A673 (cell line): ENCODE data around the gene BNC2. TPM values are rescaled to one million over a fixed set of nuclear protein-coding genes. Genes with fewer than 3 reads are reported as not detected.

Experiments
- BruUV-seq: library from RNA; stranded (reverse); fragments of 400-500 nt; replicated peaks from 2 replicates; lab custom pipeline; 2021; lab: Mats Ljungman, UMichigan
- CTCF ChIA-PET: fragments of 300-600 bp; sonication (Branson Sonifier 250); formaldehyde crosslinking; loops from one replicate; lab custom pipeline; 2022; ENCODE audit warnings: antibody characterized with exemption; lab: Charles Lee
- POLR2A ChIA-PET: fragments of 300-600 bp; sonication (Branson Sonifier 250); formaldehyde crosslinking; loops from one replicate; lab custom pipeline; 2022; ENCODE audit warnings: antibody characterized with exemption; ENCODE audit not compliant: low non-redundant PET; lab: Charles Lee
- DNase-seq: peaks from one replicate; pipeline ENCODE4 v3.0.0-alpha.2; 2015; ENCODE audit warnings: low spot score
- H3K27ac ChIP-seq: fragments of 200-600 bp; sonication (generic); 2 replicates; pipeline ENCODE4 v1.5.1; 2016; ENCODE audit warnings: mixed run types, low read depth, mild to moderate bottlenecking, mixed read lengths, antibody characterized with exemption, low read length; ENCODE audit not compliant: poor library complexity, severe bottlenecking
- H3K27me3 ChIP-seq: fragments of 200-600 bp; sonication (generic); replicated peaks from 2 replicates; pipeline ENCODE4 v1.6.1; 2017; ENCODE audit warnings: mixed run types, low read depth, mild to moderate bottlenecking, mixed read lengths, antibody characterized with exemption, low read length; ENCODE audit not compliant: insufficient read depth, poor library complexity
- H3K36me3 ChIP-seq: fragments of 200-600 bp; sonication (generic); 2 replicates; pipeline ENCODE4 v1.6.1; 2016; ENCODE audit warnings: mixed run types, mild to moderate bottlenecking, mixed read lengths, antibody characterized with exemption, low read length; ENCODE audit not compliant: insufficient read depth, poor library complexity, severe bottlenecking
- H3K4me1 ChIP-seq: fragments of 200-600 bp; sonication (generic); 2 replicates; pipeline ENCODE4 v1.6.1; 2017; ENCODE audit warnings: mixed run types, mild to moderate bottlenecking, mixed read lengths, antibody characterized with exemption, low read length; ENCODE audit not compliant: insufficient read depth, poor library complexity, severe bottlenecking
- H3K4me3 ChIP-seq: fragments of 200-600 bp; sonication (generic); 2 replicates; pipeline ENCODE4 v1.5.1; 2016; ENCODE audit warnings: low read depth, mixed run types, mild to moderate bottlenecking, mixed read lengths, low read length; ENCODE audit not compliant: poor library complexity, severe bottlenecking
- H3K9me3 ChIP-seq: fragments of 200-600 bp; sonication (generic); 2 replicates; pipeline ENCODE4 v1.6.1; 2016; ENCODE audit warnings: mixed run types, low read depth, mild to moderate bottlenecking, mixed read lengths, antibody characterized with exemption, low read length; ENCODE audit not compliant: poor library complexity, severe bottlenecking
- EZH2 ChIP-seq: fragments of 200-600 bp; sonication (generic); IDR thresholded peaks from 2 replicates; pipeline ENCODE4 v1.6.1; 2017; ENCODE audit warnings: borderline replicate concordance, low read depth, mild to moderate bottlenecking, mixed read lengths, antibody characterized with exemption, low read length; ENCODE audit not compliant: poor library complexity, severe bottlenecking
- intact Hi-C: fragments of 100-400 bp; cut with micrococcal nuclease; formaldehyde crosslinking; loops from one replicate; pipeline ENCODE4 v1.10.0; 2022; ENCODE audit not compliant: unreplicated experiment
- total RNA-seq: library from RNA; stranded (reverse); gene quantifications from 2 replicates; pipeline ENCODE4 v1.2.3, GENCODE V29; 2021
- TF ChIP-seq, protein P1 (sequence below): fragments of 300-800, 200-600 bp; sonication (generic); conservative IDR thresholded peaks from 2 replicates; pipeline ENCODE4 v1.5.1; 2017; ENCODE audit warnings: low read depth, mild to moderate bottlenecking, antibody characterized with exemption, low read length, moderate library complexity, mixed read lengths

The BNC2 gene
- total RNA-seq, 1 experiment from 2014 or later, result 0.45 TPM

DNA sequence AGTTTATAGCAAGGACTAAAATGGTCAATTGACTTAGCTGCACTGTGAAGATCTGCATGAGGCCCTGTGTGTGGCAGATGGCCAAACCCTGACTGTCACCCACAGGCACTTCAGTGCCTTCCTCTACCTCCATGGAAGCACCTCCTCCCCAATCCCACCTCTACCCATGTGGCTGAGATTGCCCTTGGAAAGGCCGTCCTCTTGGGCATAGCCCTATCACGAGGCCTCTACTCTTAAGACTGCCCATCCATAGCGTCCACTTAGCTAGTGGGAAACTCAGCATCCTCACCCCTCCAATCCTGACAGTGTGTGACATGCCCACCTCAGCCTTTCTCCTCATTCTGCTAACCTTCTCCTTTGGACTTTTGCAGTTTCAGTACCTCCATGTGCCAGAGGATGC lies 510.2 kb downstream of the BNC2 start:
- Histone ChIP-seq H3K4me3 (no peak overlapping the region), H3K36me3 (no peaks in the 10 kb centered on the region), H3K4me1 (no peaks in the 10 kb centered on the region), H3K27me3 (no peaks in the 10 kb centered on the region), H3K9me3 (no peaks in the 10 kb centered on the region), H3K27ac (no peak overlapping the region)
- BruUV-seq, result no TSS peak
- ChIA-PET POLR2A (no interaction called here), CTCF (no interaction called here)
- TF ChIP-seq, protein P1, sequence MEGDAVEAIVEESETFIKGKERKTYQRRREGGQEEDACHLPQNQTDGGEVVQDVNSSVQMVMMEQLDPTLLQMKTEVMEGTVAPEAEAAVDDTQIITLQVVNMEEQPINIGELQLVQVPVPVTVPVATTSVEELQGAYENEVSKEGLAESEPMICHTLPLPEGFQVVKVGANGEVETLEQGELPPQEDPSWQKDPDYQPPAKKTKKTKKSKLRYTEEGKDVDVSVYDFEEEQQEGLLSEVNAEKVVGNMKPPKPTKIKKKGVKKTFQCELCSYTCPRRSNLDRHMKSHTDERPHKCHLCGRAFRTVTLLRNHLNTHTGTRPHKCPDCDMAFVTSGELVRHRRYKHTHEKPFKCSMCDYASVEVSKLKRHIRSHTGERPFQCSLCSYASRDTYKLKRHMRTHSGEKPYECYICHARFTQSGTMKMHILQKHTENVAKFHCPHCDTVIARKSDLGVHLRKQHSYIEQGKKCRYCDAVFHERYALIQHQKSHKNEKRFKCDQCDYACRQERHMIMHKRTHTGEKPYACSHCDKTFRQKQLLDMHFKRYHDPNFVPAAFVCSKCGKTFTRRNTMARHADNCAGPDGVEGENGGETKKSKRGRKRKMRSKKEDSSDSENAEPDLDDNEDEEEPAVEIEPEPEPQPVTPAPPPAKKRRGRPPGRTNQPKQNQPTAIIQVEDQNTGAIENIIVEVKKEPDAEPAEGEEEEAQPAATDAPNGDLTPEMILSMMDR, result no peak
- TF ChIP-seq EZH2, result no peak
- intact Hi-C loops, result no loop called here
- DNase-seq, result no peak
